Vagina (tissue), 2 donors: ENCODE data around the gene RPL22. TPM values are rescaled to one million over a fixed set of nuclear protein-coding genes. Genes with fewer than 3 reads are reported as not detected.

Experiments
- DNase-seq, 2 donors: peaks; one replicate each; pipeline ENCODE4 v3.0.0-alpha.2; 2017; ENCODE audit errors: extremely low spot score in 2 of 2
- H3K27ac ChIP-seq: fragments of 200-600 bp; sonication (generic); one replicate; pipeline ENCODE4 v1.5.1; 2019
- H3K27me3 ChIP-seq: fragments of 200-600 bp; sonication (generic); one replicate; pipeline ENCODE4 v1.5.1; 2019
- H3K36me3 ChIP-seq, 2 donors: fragments of 200-600 bp; sonication (generic); one replicate each; pipeline ENCODE4 v1.5.1; 2017 to 2019
- H3K4me1 ChIP-seq: fragments of 200-600 bp; sonication (generic); one replicate; pipeline ENCODE4 v1.5.1; 2019
- H3K4me3 ChIP-seq, 2 donors: fragments of 200-600 bp; sonication (generic); 1 replicate in 1 of 2; 2 replicates in 1 of 2; pipeline ENCODE4 v1.5.1; 2016 to 2019
- H3K9me3 ChIP-seq: fragments of 200-600 bp; sonication (generic); one replicate; pipeline ENCODE4 v1.5.1; 2019
- CTCF ChIP-seq, 3 experiments: fragments of 450-650 bp in 2 of 3; fragments of 200-600 bp in 1 of 3; sonication (generic) in 1 of 3; IDR thresholded peaks; one replicate each; pipeline ENCODE4 v1.5.1; 2017 to 2019; ENCODE audit warnings: antibody characterized with exemption in 3 of 3, mild to moderate bottlenecking in 2 of 3, moderate library complexity in 2 of 3
- POLR2A ChIP-seq, 2 donors: fragments of 450-650 bp; IDR thresholded peaks; one replicate each; pipeline ENCODE4 v1.6.1; 2017; ENCODE audit warnings: antibody characterized with exemption in 2 of 2, mild to moderate bottlenecking in 2 of 2, moderate library complexity in 2 of 2
- POLR2AphosphoS5 ChIP-seq, 2 donors: sonication (generic); formaldehyde crosslinking; IDR thresholded peaks; one replicate each; pipeline ENCODE4 v1.9.0; 2017; ENCODE audit warnings: antibody characterized with exemption in 2 of 2, mild to moderate bottlenecking in 2 of 2, low read depth in 1 of 2; ENCODE audit not compliant: insufficient read depth in 1 of 2
- intact Hi-C: fragments of 100-400 bp; cut with DNase I; formaldehyde crosslinking; loops from one replicate; pipeline ENCODE4 v1.15.1; 2023
- total RNA-seq: library from RNA; depleted of rRNA; stranded (reverse); fragments of >200 nt; gene quantifications from one replicate; pipeline ENCODE4 v1.2.3, GENCODE V29; 2016

The RPL22 gene
- 154 TPM for total RNA-seq

DNA sequence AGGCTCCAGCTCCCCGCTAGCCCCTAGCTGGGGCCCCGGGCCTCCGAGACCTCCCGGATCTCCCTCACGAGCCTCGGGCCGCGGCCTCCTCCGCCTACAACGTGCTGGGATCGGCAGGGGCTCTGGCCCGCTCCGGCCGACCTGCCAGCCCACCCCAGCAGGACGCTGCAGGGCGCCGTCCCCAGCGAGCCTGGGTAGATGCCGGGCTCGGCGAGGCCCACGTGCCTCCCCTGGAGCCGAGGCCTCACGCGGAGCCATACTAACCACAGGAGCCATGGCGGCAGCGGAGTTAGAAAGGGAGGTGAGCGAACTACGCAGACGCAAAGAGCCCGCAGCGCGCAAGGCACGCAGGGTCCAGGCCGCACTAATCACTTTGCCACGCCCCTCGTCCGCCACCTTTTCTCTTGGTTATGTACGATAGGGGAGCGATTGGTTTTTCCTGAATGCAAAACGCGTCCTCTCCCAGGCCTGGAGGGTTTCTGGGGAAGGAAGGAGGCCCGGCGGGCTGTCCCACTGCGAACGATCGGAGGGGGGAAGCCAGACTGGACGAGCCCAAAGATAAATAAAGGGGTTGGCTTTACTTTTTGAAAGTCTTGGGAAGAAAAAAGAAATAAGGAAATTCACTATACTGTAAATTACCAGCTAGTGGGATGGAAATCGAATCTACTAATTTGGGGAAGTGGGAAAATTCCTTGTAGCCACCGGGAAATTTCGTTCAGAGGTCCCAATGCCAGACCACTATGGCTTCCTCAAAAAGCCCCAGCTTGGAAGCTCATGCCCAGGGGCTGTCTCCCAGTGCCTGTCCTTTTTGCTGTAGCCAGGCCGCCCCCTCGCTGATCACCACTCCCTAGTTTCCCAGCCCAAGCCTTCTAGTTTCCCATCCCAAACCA lies at the start of gene RPL22:
TSS of gene RPL22 (minus strand) at position 298 of the 890 bp plus-strand sequence. CDS start at position 276, 22 bp downstream.
- peak in 1 of 2 donors; percentile 98 for DNase-seq
- Histone ChIP-seq H3K36me3 (peaks cover 0 to 29% of the 10 kb centered on the region in 2 donors), H3K4me1 (peaks cover 35% of the 10 kb centered on the region), H3K27me3 (no peaks in the 10 kb centered on the region), H3K4me3 (peak within 1 kb of the TSS; percentile 92 to 100), H3K27ac (peak within 1 kb of the TSS; percentile 64), H3K9me3 (no peaks in the 10 kb centered on the region)
- TF ChIP-seq POLR2AphosphoS5 (IDR thresholded peaks at IDR 0.05; ENCODE audit: insufficient read depth in 1 of 2, low read depth in 1 of 2): peak; percentile 94 to 98
- TF ChIP-seq CTCF (IDR thresholded peaks at IDR 0.05): no peak
- TF ChIP-seq POLR2A (IDR thresholded peaks at IDR 0.05): peak in 1 of 2 donors; percentile 54
- intact Hi-C loops: loop anchor here (5.0 kb wide), 1 partner anchor 207 kb away; the partner anchor contains the start of gene NPHP4

GRCh38 chr1:6248161-6248776 lies 48.9 kb upstream of the RPL22 start:
- Histone ChIP-seq H3K4me3 (no peak overlapping the region), H3K27me3 (peaks cover 13% of the 10 kb centered on the region), H3K27ac (no peak overlapping the region), H3K4me1 (peaks cover 24% of the 10 kb centered on the region), H3K36me3 (peaks cover 0 to 4% of the 10 kb centered on the region in 2 donors), H3K9me3 (no peaks in the 10 kb centered on the region)
- intact Hi-C loops: loop anchor here (5.0 to 10.0 kb wide), 3 partner anchors 99 to 187 kb away; no protein-coding TSS in a partner anchor
- DNase-seq: no peak
- no peak for TF ChIP-seq POLR2A (IDR thresholded peaks at IDR 0.05)
- TF ChIP-seq CTCF (IDR thresholded peaks at IDR 0.05): no peak
- TF ChIP-seq POLR2AphosphoS5 (IDR thresholded peaks at IDR 0.05; ENCODE audit: insufficient read depth in 1 of 2, low read depth in 1 of 2): no peak

DNA sequence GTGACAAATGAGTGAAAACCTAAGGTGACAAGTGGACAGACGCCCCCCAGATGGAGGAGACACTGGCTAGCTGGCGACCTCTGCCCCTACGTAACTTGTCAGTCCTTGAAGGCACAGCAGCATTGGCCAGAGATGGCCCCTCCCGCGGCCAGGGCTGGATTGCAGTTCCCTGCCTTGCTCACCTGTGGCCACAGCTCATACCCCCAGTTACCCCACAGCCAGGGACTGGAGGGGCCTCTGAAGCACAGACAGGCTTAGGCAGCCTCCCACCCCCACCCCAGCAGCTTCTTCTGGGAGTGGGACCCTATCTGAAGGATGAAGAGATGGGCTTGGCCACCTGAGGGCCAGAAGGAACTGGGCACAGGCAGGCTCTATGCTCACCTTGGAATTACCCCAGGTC lies 48.3 kb upstream of the RPL22 start:
- peaks cover 24% of the 10 kb centered on the region for H3K4me1 ChIP-seq
- H3K27ac ChIP-seq: no peak overlapping the region
- peaks cover 19% of the 10 kb centered on the region for H3K27me3 ChIP-seq

More for the DNA sequence above, 48.3 kb upstream of the RPL22 start:
- TF ChIP-seq CTCF (IDR thresholded peaks at IDR 0.05): no peak
- no peak for TF ChIP-seq POLR2AphosphoS5 (IDR thresholded peaks at IDR 0.05; ENCODE audit: insufficient read depth in 1 of 2, low read depth in 1 of 2)
- no peak for TF ChIP-seq POLR2A (IDR thresholded peaks at IDR 0.05)
- Histone ChIP-seq H3K36me3 (no peaks in the 10 kb centered on the region), H3K9me3 (no peaks in the 10 kb centered on the region), H3K4me3 (no peak overlapping the region)
- DNase-seq: no peak
- intact Hi-C loops: loop anchor here (5.0 to 10.0 kb wide), 3 partner anchors 100 to 187 kb away; no protein-coding TSS in a partner anchor
